ENCODE results near the gene APRT.

APRT gene

GRCh38 chr16:88770461-88771293 is 41.1 kb downstream of the APRT start:
- peak; percentile 48 for DNase-seq

- no peak for DNase-seq
Measured at GRCh38 chr16:88769617-88770460, 41.9 kb downstream of the APRT start.

- DNase-seq: no peak
Measured at GRCh38 chr16:88768071-88768783, 43.5 kb downstream of the APRT start.

DNA sequence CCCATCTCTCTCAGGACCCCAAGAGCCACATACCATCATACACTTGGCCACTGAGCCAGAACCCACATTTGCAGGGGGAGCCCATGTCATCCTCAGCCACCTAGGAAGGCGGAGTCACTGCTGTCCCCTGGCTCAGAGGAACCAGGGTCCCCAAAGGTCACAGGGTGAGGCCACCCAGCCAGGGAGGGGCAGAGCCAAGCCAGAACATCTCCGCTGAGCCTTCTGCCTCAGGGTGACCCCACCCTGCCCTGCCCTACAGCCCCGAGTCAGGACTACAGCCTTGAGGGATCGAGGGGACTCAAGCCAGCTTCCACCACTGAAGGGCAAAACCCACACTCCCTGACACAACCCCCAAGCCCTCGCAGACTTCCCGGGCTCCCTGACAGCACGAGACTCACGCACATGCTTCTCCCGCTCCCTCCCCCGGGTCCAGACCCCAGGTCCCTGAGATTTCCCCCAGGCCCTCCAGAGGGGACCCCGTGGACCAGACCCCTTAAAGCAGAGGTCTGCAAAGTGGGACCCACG is 44.1 kb downstream of the APRT start:
- no peak for DNase-seq

DNA sequence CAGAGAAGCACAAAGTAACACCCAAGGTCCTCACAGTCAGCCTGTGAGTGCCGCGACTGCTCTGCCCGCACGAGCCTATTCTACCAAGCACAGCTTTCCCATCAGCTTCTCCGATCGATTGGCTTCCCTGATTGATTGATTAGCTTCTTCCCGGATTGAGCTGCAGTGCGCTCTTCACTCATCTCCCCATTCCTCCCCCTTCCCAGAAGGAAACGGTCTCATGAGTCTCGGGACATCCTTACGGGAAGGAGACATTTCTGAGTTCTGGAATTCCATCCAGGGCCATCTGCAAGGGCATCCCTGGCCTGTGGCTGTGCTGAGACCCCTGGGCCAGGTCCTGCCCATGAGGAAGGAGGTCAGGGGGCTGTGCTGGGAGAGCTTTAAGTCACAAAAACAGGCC is 44.8 kb downstream of the APRT start:
- DNase-seq: no peak

DNA sequence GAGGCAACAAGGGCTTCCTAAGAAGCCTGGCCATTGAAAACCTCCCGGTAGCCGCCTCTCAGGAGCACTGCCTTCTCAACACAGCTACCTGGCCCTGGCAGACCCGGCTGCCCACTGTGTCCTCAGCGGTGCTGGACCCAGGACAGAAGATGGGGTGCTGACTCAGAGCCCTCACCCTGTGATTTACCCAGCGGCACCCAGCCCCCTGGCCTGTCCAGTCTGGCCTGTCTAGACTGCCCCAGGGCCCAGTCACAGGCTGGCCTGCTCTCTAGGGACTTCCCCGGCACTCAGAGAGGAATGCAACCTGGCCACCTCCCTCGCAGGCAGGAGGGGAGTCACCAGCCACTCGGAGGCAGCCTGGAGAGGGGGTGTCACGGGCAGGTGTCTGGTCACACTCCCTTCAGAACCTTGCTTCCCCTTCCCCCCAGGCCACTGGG is 46.8 kb downstream of the APRT start:
- no peak for DNase-seq

DNA sequence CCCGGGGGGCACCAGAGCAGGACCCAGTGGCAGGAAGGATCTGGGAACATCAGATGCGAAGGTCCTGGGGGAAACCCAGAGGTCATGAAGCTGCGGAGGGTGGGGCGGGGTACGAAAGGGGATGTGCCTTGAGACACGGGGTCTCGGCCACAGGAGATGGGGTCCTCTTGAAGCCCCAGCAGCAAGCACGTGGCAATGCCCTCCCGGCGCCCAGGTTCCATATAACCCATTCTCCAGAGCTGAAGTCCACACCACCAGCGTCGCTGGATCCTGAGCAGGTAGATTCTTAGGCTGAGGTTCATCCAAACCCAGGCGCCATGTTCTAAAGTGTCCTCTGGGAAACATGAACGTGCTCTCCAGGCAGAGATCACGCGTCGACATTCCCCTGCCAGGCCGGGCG is 47.6 kb downstream of the APRT start:
- DNase-seq: no peak

DNA sequence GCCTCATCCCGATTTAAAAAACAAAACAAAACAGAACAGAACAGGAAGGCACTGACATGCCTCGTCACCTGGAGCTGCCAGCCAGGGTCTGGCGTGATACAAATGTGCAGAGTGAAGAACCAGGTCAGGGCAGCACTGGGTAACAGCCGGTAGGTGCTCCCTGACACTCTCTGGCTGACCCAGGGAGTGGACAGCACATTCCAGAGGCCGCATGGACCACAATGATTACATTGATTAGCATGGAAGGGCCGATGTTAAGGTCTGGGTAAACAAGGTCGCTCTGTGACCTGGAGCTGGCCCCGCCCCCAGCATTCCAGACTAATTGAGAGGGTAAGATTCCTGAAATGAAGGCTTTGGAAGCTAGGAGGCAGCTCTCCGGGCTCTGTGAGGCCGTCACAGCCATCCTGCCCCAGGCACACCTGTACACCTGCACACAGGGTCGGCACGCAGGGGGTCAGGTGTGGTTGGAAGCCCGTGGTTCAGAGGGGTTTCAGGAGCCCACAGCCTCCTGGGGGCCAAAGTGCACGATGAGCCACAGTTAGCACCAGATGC is 48.1 kb downstream of the APRT start:
- DNase-seq: no peak

GRCh38 chr16:88762941-88763340 is 48.8 kb downstream of the APRT start:
- no peak for DNase-seq

- DNase-seq: no peak
Measured at GRCh38 chr16:88762258-88762870, 49.4 kb downstream of the APRT start.

- DNase-seq: no peak
Measured at GRCh38 chr16:88761830-88762229, 49.9 kb downstream of the APRT start.

- no peak for DNase-seq
Measured at GRCh38 chr16:88761143-88761534, 50.6 kb downstream of the APRT start.

DNA sequence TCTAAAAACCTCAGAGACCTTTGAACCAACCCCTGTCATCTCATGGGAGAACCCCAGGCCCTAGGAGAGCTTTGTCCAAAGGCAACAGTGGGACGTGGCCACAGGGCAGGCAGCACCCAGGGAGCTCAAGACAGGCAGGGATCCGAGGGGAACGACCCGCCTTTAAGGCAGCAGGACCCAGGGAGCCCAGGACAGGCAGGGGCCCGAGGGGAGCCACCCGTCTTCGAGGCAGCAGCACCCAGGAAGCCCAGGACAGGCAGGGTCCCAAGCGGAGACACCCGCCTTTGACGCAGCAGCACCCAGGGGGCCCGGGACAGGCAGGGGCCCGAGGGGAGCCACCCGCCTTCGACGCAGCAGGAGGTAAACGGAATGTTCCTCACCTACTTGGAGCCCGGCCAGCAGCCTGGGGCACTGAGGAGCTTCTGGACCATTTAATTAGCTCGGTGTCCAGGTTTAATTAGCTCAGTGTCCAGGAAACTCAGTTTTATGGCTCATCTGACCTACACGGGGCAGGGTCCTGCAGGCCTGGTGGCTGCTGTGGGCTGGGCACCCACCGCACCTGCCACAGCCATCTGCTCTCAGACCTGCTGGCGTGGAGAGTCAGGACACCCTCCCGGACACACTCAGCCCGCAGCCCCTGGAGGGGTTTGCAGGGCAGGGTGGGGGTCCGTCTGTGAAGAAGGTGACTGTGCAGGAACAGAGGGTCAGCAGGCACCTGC is 51.1 kb downstream of the APRT start:
- DNase-seq: no peak

DNA sequence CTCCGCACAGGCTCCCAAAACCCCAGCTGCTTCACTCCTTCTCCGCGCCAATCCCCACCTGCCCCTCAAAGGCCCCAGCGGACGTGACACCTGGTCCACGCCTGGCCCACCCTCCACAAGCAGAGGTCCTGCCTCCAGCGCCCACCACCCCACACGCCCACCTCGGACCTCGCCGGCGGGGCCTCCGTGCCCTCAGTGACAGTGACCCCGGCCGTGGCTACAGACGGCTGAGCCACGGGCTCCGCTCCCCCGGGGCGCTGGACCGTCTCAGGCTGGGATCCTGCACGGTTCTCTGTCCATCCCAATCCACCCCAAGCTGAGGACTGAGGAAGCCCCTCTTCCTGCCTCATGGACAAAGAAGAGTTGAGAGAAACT is 51.8 kb downstream of the APRT start:
- no peak for DNase-seq

Measured in suppressor macrophage treated with lipopolysaccharide for 4 hours (primary cell).